ENCODE data around the gene ASTN2.

Gene ASTN2

GRCh38 chr9:116564266-116564793 lies 850.5 kb downstream of the ASTN2 start:
- Histone ChIP-seq H3K9me2 (ENCODE audit: low read depth, low read length) (no peaks in the 10 kb centered on the region), H3K79me2 (ENCODE audit: insufficient read depth, low read length) (no peaks in the 10 kb centered on the region), H3K9ac (ENCODE audit: low read length) (no peak overlapping the region), H3K36me3 (ENCODE audit: insufficient read depth, low read length) (no peaks in the 10 kb centered on the region), H3K9me3 (ENCODE audit: low read length) (no peaks in the 10 kb centered on the region), H4K20me1 (ENCODE audit: insufficient read depth, low read length) (no peaks in the 10 kb centered on the region), H3K4me3 (ENCODE audit: low read depth, low read length, poor library complexity, severe bottlenecking) (no peak overlapping the region), H3F3A (ENCODE audit: insufficient read depth, low read length) (no peaks in the 10 kb centered on the region), H2AFZ (ENCODE audit: low read length) (no peak overlapping the region), H3K27me3 (ENCODE audit: insufficient read depth, low read length) (no peaks in the 10 kb centered on the region), H3K4me1 (ENCODE audit: insufficient read depth, low read length, severe bottlenecking) (no peaks in the 10 kb centered on the region), H3K27ac (ENCODE audit: low read depth, low read length, poor library complexity, severe bottlenecking) (no peak overlapping the region), H3K4me2 (ENCODE audit: low read length) (no peak overlapping the region)
- TF ChIP-seq EZH2 (IDR thresholded peaks at IDR 0.05; ENCODE audit: borderline replicate concordance, low read length): no peak
- TF ChIP-seq CTCF (IDR thresholded peaks at IDR 0.05; ENCODE audit: low read length): no peak

- H3K4me3 ChIP-seq (ENCODE audit: low read depth, low read length, poor library complexity, severe bottlenecking): no peak overlapping the region
- no peak overlapping the region for H2AFZ ChIP-seq (ENCODE audit: low read length)
- no peaks in the 10 kb centered on the region for H3K9me2 ChIP-seq (ENCODE audit: low read depth, low read length)
- H3K4me2 ChIP-seq (ENCODE audit: low read length): no peak overlapping the region
- no peak for TF ChIP-seq CTCF (IDR thresholded peaks at IDR 0.05; ENCODE audit: low read length)
- TF ChIP-seq EZH2 (IDR thresholded peaks at IDR 0.05; ENCODE audit: borderline replicate concordance, low read length): no peak
- no peak overlapping the region for H3K27ac ChIP-seq (ENCODE audit: low read depth, low read length, poor library complexity, severe bottlenecking)
- H3F3A ChIP-seq (ENCODE audit: insufficient read depth, low read length): no peaks in the 10 kb centered on the region
- H3K9me3 ChIP-seq (ENCODE audit: low read length): no peaks in the 10 kb centered on the region
- no peak overlapping the region for H3K9ac ChIP-seq (ENCODE audit: low read length)
- H3K4me1 ChIP-seq (ENCODE audit: insufficient read depth, low read length, severe bottlenecking): no peaks in the 10 kb centered on the region
- no peaks in the 10 kb centered on the region for H3K36me3 ChIP-seq (ENCODE audit: insufficient read depth, low read length)
- no peaks in the 10 kb centered on the region for H3K79me2 ChIP-seq (ENCODE audit: insufficient read depth, low read length)
- H4K20me1 ChIP-seq (ENCODE audit: insufficient read depth, low read length): no peaks in the 10 kb centered on the region
- H3K27me3 ChIP-seq (ENCODE audit: insufficient read depth, low read length): no peaks in the 10 kb centered on the region
Measured at GRCh38 chr9:116558818-116559540, 855.9 kb downstream of the ASTN2 start.

- H3K27me3 ChIP-seq (ENCODE audit: insufficient read depth, low read length): no peaks in the 10 kb centered on the region
- TF ChIP-seq CTCF (IDR thresholded peaks at IDR 0.05; ENCODE audit: low read length) (no peak), EZH2 (IDR thresholded peaks at IDR 0.05; ENCODE audit: borderline replicate concordance, low read length) (no peak)
- H3K9ac ChIP-seq (ENCODE audit: low read length): no peak overlapping the region
- no peaks in the 10 kb centered on the region for H3K4me1 ChIP-seq (ENCODE audit: insufficient read depth, low read length, severe bottlenecking)
- H3K4me2 ChIP-seq (ENCODE audit: low read length): no peak overlapping the region
- H2AFZ ChIP-seq (ENCODE audit: low read length): no peak overlapping the region
- no peaks in the 10 kb centered on the region for H3F3A ChIP-seq (ENCODE audit: insufficient read depth, low read length)
- H3K79me2 ChIP-seq (ENCODE audit: insufficient read depth, low read length): no peaks in the 10 kb centered on the region
- H3K27ac ChIP-seq (ENCODE audit: low read depth, low read length, poor library complexity, severe bottlenecking): no peak overlapping the region
- no peak overlapping the region for H3K4me3 ChIP-seq (ENCODE audit: low read depth, low read length, poor library complexity, severe bottlenecking)
- H3K36me3 ChIP-seq (ENCODE audit: insufficient read depth, low read length): no peaks in the 10 kb centered on the region
- no peaks in the 10 kb centered on the region for H4K20me1 ChIP-seq (ENCODE audit: insufficient read depth, low read length)
- H3K9me3 ChIP-seq (ENCODE audit: low read length): no peaks in the 10 kb centered on the region
- H3K9me2 ChIP-seq (ENCODE audit: low read depth, low read length): no peaks in the 10 kb centered on the region
Measured at GRCh38 chr9:116558035-116558434, 856.8 kb downstream of the ASTN2 start.

All from OCI-LY1 (cell line).